ENCODE measurements around the gene ELF3.

DNA sequence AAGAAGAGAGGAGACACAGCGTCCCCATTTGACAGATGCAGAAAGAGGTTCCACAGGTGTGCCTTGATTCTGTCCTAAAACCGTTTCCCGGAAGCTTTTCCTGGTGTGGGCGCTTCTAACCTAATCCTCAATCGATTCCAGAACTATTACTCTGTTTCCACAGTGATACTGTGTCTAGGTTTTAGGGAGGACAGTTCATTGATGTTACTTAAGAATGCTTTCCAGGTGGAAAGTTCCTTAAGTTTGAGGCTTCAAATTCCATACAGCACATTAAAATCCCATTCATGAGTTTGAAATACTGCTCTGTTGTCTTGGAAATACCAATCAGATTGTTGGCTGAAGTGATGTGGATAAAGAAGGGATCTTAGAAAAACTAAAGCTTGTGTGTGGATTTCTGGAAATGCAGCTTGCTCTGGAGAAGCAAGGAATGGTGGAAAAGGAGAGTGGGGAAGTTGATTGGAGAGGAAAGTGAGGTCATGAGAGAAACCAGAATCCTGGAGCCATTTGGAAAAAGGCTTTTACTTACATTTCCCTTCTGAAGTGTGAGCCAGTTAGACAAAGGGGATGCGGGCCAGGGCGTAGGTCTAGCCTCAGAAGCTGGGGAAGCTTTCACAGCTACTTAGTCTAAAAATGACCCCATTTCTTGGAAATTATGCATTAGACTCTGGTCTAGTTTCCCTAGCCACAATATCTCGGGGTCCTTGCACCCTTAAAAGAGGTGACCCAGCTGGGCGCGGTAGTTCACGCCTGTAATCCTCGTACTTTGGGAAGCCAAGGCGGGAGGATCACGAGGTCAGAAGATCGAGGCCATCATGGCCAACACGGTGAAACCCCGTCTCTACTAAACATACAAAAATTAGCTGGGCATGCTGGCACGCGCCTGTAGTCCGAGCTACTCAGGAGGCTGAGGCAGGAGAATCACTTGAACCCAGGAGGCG, 6.7 kb downstream of the ELF3 start:
- TF ChIP-seq CTCF (conservative IDR thresholded peaks at IDR 0.05; ENCODE audit: low read length) (no peak), EZH2phosphoT487 (IDR thresholded peaks at IDR 0.05; ENCODE audit: borderline replicate concordance, low read depth, low read length) (no peak)
